ENCODE data around the gene SNX22. TPM values are rescaled to one million over a fixed set of nuclear protein-coding genes. Genes with fewer than 3 reads are reported as not detected.

Gene SNX22
- total RNA-seq, 1 donor from 2014 or later: under 0.01 TPM

GRCh38 chr15:64162869-64163658, 11.5 kb downstream of the SNX22 start, which contains the start of gene PPIB:
Gene PPIB, minus strand, starts transcription at chr15:64163022. Its CDS starts 36 bp downstream, at chr15:64162986.
- DNase-seq (ENCODE audit: low read depth) (peak; percentile 90), FAIRE-seq (no peak)
- peak; percentile 62 for TF ChIP-seq CTCF (IDR thresholded peaks at IDR 0.05; ENCODE audit: insufficient read depth, low read length, severe bottlenecking)

GRCh38 chr15:64163659-64164362, 12.3 kb downstream of the SNX22 start:
- TF ChIP-seq CTCF (IDR thresholded peaks at IDR 0.05; ENCODE audit: insufficient read depth, low read length, severe bottlenecking): no peak

More at GRCh38 chr15:64162869-64163658, 11.5 kb downstream of the SNX22 start, which contains the start of gene PPIB:
- Histone ChIP-seq H3K36me3 (ENCODE audit: control insufficient read depth, insufficient read depth, low read length) (peaks cover 24% of the 10 kb centered on the region), H3K4me3 (ENCODE audit: low read depth, low read length) (peak within 1 kb of the TSS; percentile 74), H3K27me3 (ENCODE audit: control insufficient read depth, insufficient read depth, low read length) (no peaks in the 10 kb centered on the region)

GRCh38 chr15:64164436-64164835, 12.9 kb downstream of the SNX22 start:
- DNase-seq (ENCODE audit: low read depth) (no peak), FAIRE-seq (no peak)
- Histone ChIP-seq H3K27me3 (ENCODE audit: control insufficient read depth, insufficient read depth, low read length) (no peaks in the 10 kb centered on the region), H3K36me3 (ENCODE audit: control insufficient read depth, insufficient read depth, low read length) (peaks cover 13% of the 10 kb centered on the region), H3K4me3 (ENCODE audit: low read depth, low read length) (no peak overlapping the region)
- TF ChIP-seq CTCF (IDR thresholded peaks at IDR 0.05; ENCODE audit: insufficient read depth, low read length, severe bottlenecking): no peak

More at GRCh38 chr15:64163659-64164362, 12.3 kb downstream of the SNX22 start:
- DNase-seq (ENCODE audit: low read depth) (peak; percentile 41), FAIRE-seq (no peak)
- H3K36me3 ChIP-seq (ENCODE audit: control insufficient read depth, insufficient read depth, low read length): peaks cover 17% of the 10 kb centered on the region
- no peaks in the 10 kb centered on the region for H3K27me3 ChIP-seq (ENCODE audit: control insufficient read depth, insufficient read depth, low read length)
- peak overlapping the region; percentile 26 for H3K4me3 ChIP-seq (ENCODE audit: low read depth, low read length)

GRCh38 chr15:64166102-64166890, 14.8 kb downstream of the SNX22 start:
- Histone ChIP-seq H3K4me3 (ENCODE audit: low read depth, low read length) (no peak overlapping the region), H3K36me3 (ENCODE audit: control insufficient read depth, insufficient read depth, low read length) (peaks cover 4% of the 10 kb centered on the region), H3K27me3 (ENCODE audit: control insufficient read depth, insufficient read depth, low read length) (no peaks in the 10 kb centered on the region)
- FAIRE-seq (no peak), DNase-seq (ENCODE audit: low read depth) (no peak)
- TF ChIP-seq CTCF (IDR thresholded peaks at IDR 0.05; ENCODE audit: insufficient read depth, low read length, severe bottlenecking): no peak

- Histone ChIP-seq H3K36me3 (ENCODE audit: control insufficient read depth, insufficient read depth, low read length) (peaks cover 13% of the 10 kb centered on the region), H3K4me3 (ENCODE audit: low read depth, low read length) (no peak overlapping the region), H3K27me3 (ENCODE audit: control insufficient read depth, insufficient read depth, low read length) (no peaks in the 10 kb centered on the region)
- no peak for TF ChIP-seq CTCF (IDR thresholded peaks at IDR 0.05; ENCODE audit: insufficient read depth, low read length, severe bottlenecking)
- DNase-seq (ENCODE audit: low read depth) (no peak), FAIRE-seq (no peak)
These were observed 28.8 kb downstream of the SNX22 start for GRCh38 chr15:64180235-64180824.

All from bronchial epithelial cell (primary cell).